ENCODE data around the gene AMOTL2.

The AMOTL2 gene

GRCh38 chr3:134334231-134334900 is 39.9 kb downstream of the AMOTL2 start:
- no peak for DNase-seq (ENCODE audit: low read depth in 2 of 2)

- DNase-seq (ENCODE audit: low read depth in 2 of 2), result no peak
Observed at GRCh38 chr3:134333522-134334181, 40.6 kb downstream of the AMOTL2 start.

- DNase-seq (ENCODE audit: low read depth in 2 of 2), result no peak
Observed at GRCh38 chr3:134332344-134332743, 41.9 kb downstream of the AMOTL2 start.

GRCh38 chr3:134331811-134332199 is 42.4 kb downstream of the AMOTL2 start:
- DNase-seq (ENCODE audit: low read depth in 2 of 2), result no peak

- no peak for DNase-seq (ENCODE audit: low read depth in 2 of 2)
Observed at GRCh38 chr3:134330883-134331810, 43.1 kb downstream of the AMOTL2 start.

- DNase-seq (ENCODE audit: low read depth in 2 of 2), result no peak
Observed at GRCh38 chr3:134328846-134329245, 45.4 kb downstream of the AMOTL2 start.

- DNase-seq (ENCODE audit: low read depth in 2 of 2), result no peak
Observed at GRCh38 chr3:134328147-134328591, 46.1 kb downstream of the AMOTL2 start.

- no peak for DNase-seq (ENCODE audit: low read depth in 2 of 2)
Observed at GRCh38 chr3:134327594-134327975, 46.7 kb downstream of the AMOTL2 start.

GRCh38 chr3:134326760-134327593 is 47.3 kb downstream of the AMOTL2 start:
- no peak for DNase-seq (ENCODE audit: low read depth in 2 of 2)

GRCh38 chr3:134326126-134326525 is 48.1 kb downstream of the AMOTL2 start:
- no peak for DNase-seq (ENCODE audit: low read depth in 2 of 2)

- no peak for DNase-seq (ENCODE audit: low read depth in 2 of 2)
Observed at GRCh38 chr3:134325706-134326105, 48.5 kb downstream of the AMOTL2 start.

GRCh38 chr3:134325061-134325705 is 49.1 kb downstream of the AMOTL2 start:
- DNase-seq (ENCODE audit: low read depth in 2 of 2), result no peak

GRCh38 chr3:134323966-134324962 is 50.0 kb downstream of the AMOTL2 start:
- no peak for DNase-seq (ENCODE audit: low read depth in 2 of 2)

GRCh38 chr3:134322286-134322685 is 52.0 kb downstream of the AMOTL2 start:
- DNase-seq (ENCODE audit: low read depth in 2 of 2), result no peak

- DNase-seq (ENCODE audit: low read depth in 2 of 2), result no peak
Observed at GRCh38 chr3:134320749-134321148, 53.5 kb downstream of the AMOTL2 start.

GRCh38 chr3:134319931-134320330 is 54.3 kb downstream of the AMOTL2 start:
- no peak for DNase-seq (ENCODE audit: low read depth in 2 of 2)

- no peak for DNase-seq (ENCODE audit: low read depth in 2 of 2)
Observed at GRCh38 chr3:134318166-134318565, 56.1 kb downstream of the AMOTL2 start.

- DNase-seq (ENCODE audit: low read depth in 2 of 2), result no peak
Observed at GRCh38 chr3:134317106-134317947, 56.9 kb downstream of the AMOTL2 start.

All from stimulated activated CD8-positive, alpha-beta memory T cell treated with anti-CD3 and anti-CD28 coated beads, Interleukin-7, amount 100 ng/mL, for 1 hour (primary cell).